Measurements from ENCODE around the gene STX17. TPM values are rescaled to one million over a fixed set of nuclear protein-coding genes. Genes with fewer than 3 reads are reported as not detected.
"Not testable (repeated sequence)": the region's sequence is repeated elsewhere in the genome, so short reads cannot be mapped to it uniquely, and the experiment has no call there.

STX17 gene
- 10 to 100 TPM; 34.0 to 87.9 TPM for total RNA-seq

- Histone ChIP-seq H3K4me1 (replicated peaks) (peaks cover 2% of the 10 kb centered on the region), H3K9me3 (no peaks in the 10 kb centered on the region), H3K36me3 (no peaks in the 10 kb centered on the region), H3K27ac (peak within 1 kb of the TSS; percentile 97), H3K27me3 (replicated peaks; ENCODE audit: insufficient read depth) (no peaks in the 10 kb centered on the region), H3K4me3 (peak within 1 kb of the TSS; percentile 82 to 85)
- intact Hi-C loops (cut with DNase I): loop anchor here (2.0 kb wide), 1 partner anchor 88 kb away; no protein-coding TSS in a partner anchor
- peak; percentile 73 for DNase-seq (ENCODE audit: low spot score)
- TF ChIP-seq POLR2A (IDR thresholded peaks at IDR 0.05) (peak; percentile 83), CTCF (IDR thresholded peaks at IDR 0.05) (peak in 1 of 4 experiments; percentile 5), POLR2AphosphoS5 (IDR thresholded peaks at IDR 0.05) (peak; percentile 74)
- 0% methylated on average over 60 of the region's 76 CpGs for WGBS
These were observed at the start of gene STX17 for GRCh38 chr9:99906403-99907207. STX17 (plus strand) TSS chr9:99906654; CDS start chr9:99915240, 8,586 bp downstream.

GRCh38 chr9:99857576-99857975 lies 48.9 kb upstream of the STX17 start:
- H3K36me3 ChIP-seq; H3K9me3 ChIP-seq; H3K27ac ChIP-seq; intact Hi-C loops (cut with DNase I); DNase-seq (ENCODE audit: low spot score); H3K4me3 ChIP-seq; H3K27me3 ChIP-seq (replicated peaks; ENCODE audit: insufficient read depth); H3K4me1 ChIP-seq (replicated peaks): not testable (repeated sequence)
- WGBS: 100% methylated on average over 3 of the region's 3 CpGs

- no peaks in the 10 kb centered on the region for H3K36me3 ChIP-seq
- intact Hi-C loops (cut with DNase I): no loop called here
- no peaks in the 10 kb centered on the region for H3K9me3 ChIP-seq
- no peaks in the 10 kb centered on the region for H3K27me3 ChIP-seq (replicated peaks; ENCODE audit: insufficient read depth)
- no peak for DNase-seq (ENCODE audit: low spot score)
- no peaks in the 10 kb centered on the region for H3K4me1 ChIP-seq (replicated peaks)
- H3K4me3 ChIP-seq: no peak overlapping the region
- H3K27ac ChIP-seq: no peak overlapping the region
- 95% methylated on average over 3 of the region's 3 CpGs for WGBS
- TF ChIP-seq CTCF (IDR thresholded peaks at IDR 0.05) (no peak), POLR2A (IDR thresholded peaks at IDR 0.05) (no peak), POLR2AphosphoS5 (IDR thresholded peaks at IDR 0.05) (no peak)
These were observed 48.4 kb upstream of the STX17 start for GRCh38 chr9:99858087-99858486.

GRCh38 chr9:99859243-99859980 lies 47.0 kb upstream of the STX17 start:
- Histone ChIP-seq H3K27ac (no peak overlapping the region), H3K4me1 (replicated peaks) (no peaks in the 10 kb centered on the region), H3K27me3 (replicated peaks; ENCODE audit: insufficient read depth) (no peaks in the 10 kb centered on the region), H3K36me3 (no peaks in the 10 kb centered on the region), H3K4me3 (no peak overlapping the region), H3K9me3 (no peaks in the 10 kb centered on the region)
- no peak for TF ChIP-seq POLR2AphosphoS5 (IDR thresholded peaks at IDR 0.05)
- no peak for TF ChIP-seq CTCF (IDR thresholded peaks at IDR 0.05)
- TF ChIP-seq POLR2A (IDR thresholded peaks at IDR 0.05): no peak
- no peak for DNase-seq (ENCODE audit: low spot score)
- 65% methylated on average over 5 of the region's 5 CpGs for WGBS
- intact Hi-C loops (cut with DNase I): no loop called here

GRCh38 chr9:99860266-99860665 lies 46.2 kb upstream of the STX17 start:
- Histone ChIP-seq H3K27ac (no peak overlapping the region), H3K36me3 (no peaks in the 10 kb centered on the region), H3K27me3 (replicated peaks; ENCODE audit: insufficient read depth) (no peaks in the 10 kb centered on the region), H3K4me1 (replicated peaks) (no peaks in the 10 kb centered on the region), H3K9me3 (no peaks in the 10 kb centered on the region), H3K4me3 (no peak overlapping the region)
- intact Hi-C loops (cut with DNase I): no loop called here
- no peak for DNase-seq (ENCODE audit: low spot score)
- 6% methylated on average over 1 of the region's 1 CpG for WGBS
- TF ChIP-seq POLR2A (IDR thresholded peaks at IDR 0.05): no peak
- no peak for TF ChIP-seq CTCF (IDR thresholded peaks at IDR 0.05)
- TF ChIP-seq POLR2AphosphoS5 (IDR thresholded peaks at IDR 0.05): no peak

All from prostate gland (tissue), 2 donors.